WTC11 (cell line): ENCODE data around the gene IGF2BP1.

Experiments used
- CBFB ChIP-seq: sonication (generic); formaldehyde crosslinking; IDR thresholded peaks from 2 replicates; pipeline ENCODE4 v1.8.1; 2022; ENCODE audit warnings: mild to moderate bottlenecking, low read depth, missing genetic modification reagents
- CTCF ChIP-seq: fragments of 200-600 bp; IDR thresholded peaks from 2 replicates; pipeline ENCODE4 v1.8.0; 2022; ENCODE audit warnings: antibody characterized with exemption
- PREB ChIP-seq: sonication (generic); formaldehyde crosslinking; IDR thresholded peaks from 2 replicates; pipeline ENCODE4 v1.8.1; 2022; ENCODE audit warnings: mild to moderate bottlenecking, missing genetic modification reagents, moderate library complexity, borderline replicate concordance
- USF2 ChIP-seq: sonication (generic); formaldehyde crosslinking; IDR thresholded peaks from 2 replicates; pipeline ENCODE4 v1.8.1; 2023; ENCODE audit warnings: mild to moderate bottlenecking, missing genetic modification reagents, moderate library complexity
- ZNF121 ChIP-seq: sonication (generic); formaldehyde crosslinking; IDR thresholded peaks from 2 replicates; pipeline ENCODE4 v1.8.0; 2023; ENCODE audit warnings: missing genetic modification reagents

GRCh38 chr17:49016775-49017463, 19.7 kb downstream of the IGF2BP1 start:
- TF ChIP-seq CBFB (CRISPR knock-in tag) (no peak), CTCF (no peak), PREB (no peak), USF2 (CRISPR knock-in tag) (no peak), ZNF121 (no peak)
